22Rv1 (cell line): Measurements from ENCODE around the gene CYP19A1.

Source experiments
- ZFX ChIP-seq: fragments of 450-650 bp; IDR thresholded peaks from 2 replicates; pipeline ENCODE4 v1.6.1; 2017; ENCODE audit warnings: antibody characterized with exemption, borderline replicate concordance
- TF ChIP-seq, protein P1 (sequence below): fragments of 450-650 bp; IDR thresholded peaks from 2 replicates; pipeline ENCODE4 v1.5.1; 2017; ENCODE audit warnings: mild to moderate bottlenecking

DNA sequence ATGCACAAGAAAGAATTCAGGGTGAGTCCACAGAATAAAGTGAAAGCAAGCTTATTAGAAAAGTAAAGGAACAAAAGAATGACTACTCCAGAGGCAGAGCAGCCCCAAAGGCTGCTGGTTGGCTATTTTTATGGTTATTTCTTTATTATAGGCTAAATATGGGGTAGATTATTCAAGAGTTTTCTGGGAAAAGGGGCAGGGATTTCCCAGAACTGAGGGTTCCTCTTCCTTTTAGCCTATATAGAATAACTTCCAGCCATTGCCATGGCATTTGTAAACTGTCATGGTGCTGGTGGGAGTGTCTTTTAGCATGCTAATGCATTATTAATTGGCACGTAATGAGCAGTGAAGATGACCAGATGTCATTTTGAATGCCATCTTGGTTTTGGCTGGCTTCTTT lies 16.7 kb upstream of the CYP19A1 start:
- TF ChIP-seq, protein P1, sequence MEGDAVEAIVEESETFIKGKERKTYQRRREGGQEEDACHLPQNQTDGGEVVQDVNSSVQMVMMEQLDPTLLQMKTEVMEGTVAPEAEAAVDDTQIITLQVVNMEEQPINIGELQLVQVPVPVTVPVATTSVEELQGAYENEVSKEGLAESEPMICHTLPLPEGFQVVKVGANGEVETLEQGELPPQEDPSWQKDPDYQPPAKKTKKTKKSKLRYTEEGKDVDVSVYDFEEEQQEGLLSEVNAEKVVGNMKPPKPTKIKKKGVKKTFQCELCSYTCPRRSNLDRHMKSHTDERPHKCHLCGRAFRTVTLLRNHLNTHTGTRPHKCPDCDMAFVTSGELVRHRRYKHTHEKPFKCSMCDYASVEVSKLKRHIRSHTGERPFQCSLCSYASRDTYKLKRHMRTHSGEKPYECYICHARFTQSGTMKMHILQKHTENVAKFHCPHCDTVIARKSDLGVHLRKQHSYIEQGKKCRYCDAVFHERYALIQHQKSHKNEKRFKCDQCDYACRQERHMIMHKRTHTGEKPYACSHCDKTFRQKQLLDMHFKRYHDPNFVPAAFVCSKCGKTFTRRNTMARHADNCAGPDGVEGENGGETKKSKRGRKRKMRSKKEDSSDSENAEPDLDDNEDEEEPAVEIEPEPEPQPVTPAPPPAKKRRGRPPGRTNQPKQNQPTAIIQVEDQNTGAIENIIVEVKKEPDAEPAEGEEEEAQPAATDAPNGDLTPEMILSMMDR: no peak
- TF ChIP-seq ZFX: no peak
